Astrocyte (in vitro differentiated cells and primary cell): ENCODE results near the gene LINGO4.

Experiments
- CTCF ChIP-seq: IDR thresholded peaks from 2 replicates; pipeline ENCODE4 v1.5.1; 2011; ENCODE audit warnings: low read depth, mild to moderate bottlenecking, inconsistent platforms, low read length, moderate library complexity; ENCODE audit not compliant: insufficient read depth
- EZH2 ChIP-seq: IDR thresholded peaks from 2 replicates; pipeline ENCODE4 v1.6.1; 2012; ENCODE audit warnings: mild to moderate bottlenecking, low read length, inconsistent platforms; ENCODE audit not compliant: insufficient read depth

DNA sequence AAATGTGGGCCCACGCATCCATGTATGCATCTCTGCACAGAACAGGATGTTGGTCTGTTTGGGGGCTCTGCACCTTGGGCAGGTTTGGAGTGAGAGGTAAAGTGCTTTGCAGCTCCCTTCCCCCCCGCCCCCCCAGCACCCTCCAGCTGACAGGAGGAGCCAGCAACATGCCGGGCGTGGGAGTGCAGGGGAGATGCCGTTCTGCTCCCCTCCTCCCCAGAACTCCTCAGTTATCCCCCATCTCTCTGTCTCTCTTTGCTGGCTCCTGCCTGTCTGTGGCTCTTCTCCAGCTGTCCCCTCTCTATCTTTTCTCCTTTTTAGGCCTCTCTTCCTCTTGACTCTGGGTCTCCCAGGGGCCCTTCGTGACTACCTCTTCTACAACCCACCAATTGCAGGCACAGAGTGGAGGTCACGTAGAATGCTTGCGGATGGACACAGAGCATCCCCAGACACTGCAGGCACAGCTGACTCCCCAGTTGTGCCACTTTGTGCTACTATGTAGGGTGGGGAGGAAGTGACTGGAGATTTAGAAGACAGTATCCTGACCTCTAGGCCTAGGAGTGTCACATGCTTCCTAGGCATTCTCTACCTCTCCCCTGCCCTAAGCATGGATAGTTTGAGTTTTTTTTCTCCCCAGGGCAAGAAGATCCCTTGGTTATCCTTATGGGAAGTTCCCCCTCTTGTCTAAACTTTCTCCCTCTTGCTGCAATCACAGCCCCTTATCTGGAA, 28.1 kb upstream of the LINGO4 start:
- TF ChIP-seq CTCF (no peak), EZH2 (no peak)
